HepG2 (cell line): ENCODE results near the gene ADAM15. TPM values are rescaled to one million over a fixed set of nuclear protein-coding genes. Genes with fewer than 3 reads are reported as not detected.
A peak's percentile ranks its signal among the peaks of the same experiment; 100 is the strongest.

Experiments used
- AKAP8 ChIP-seq: sonication (generic); formaldehyde crosslinking; IDR thresholded peaks from 2 replicates; pipeline ENCODE4 v1.5.1; 2020; ENCODE audit warnings: mild to moderate bottlenecking, missing genetic modification reagents
- ASH2L ChIP-seq: fragments of 300-600, 200-600 bp; sonication (generic); IDR thresholded peaks from 2 replicates; pipeline ENCODE4 v1.7.0; 2017; ENCODE audit warnings: low read depth, mild to moderate bottlenecking, moderate library complexity, mixed read lengths, low read length; ENCODE audit not compliant: insufficient read length
- ATF2 ChIP-seq: sonication (generic); formaldehyde crosslinking; IDR thresholded peaks from 2 replicates; pipeline ENCODE4 v1.4.0; 2020; ENCODE audit warnings: missing genetic modification reagents
- ATF5 ChIP-seq: sonication (generic); formaldehyde crosslinking; IDR thresholded peaks from 2 replicates; pipeline ENCODE4 v1.4.0; 2020; ENCODE audit warnings: mild to moderate bottlenecking, low read depth, missing genetic modification reagents
- BHLHE40 ChIP-seq: IDR thresholded peaks from 2 replicates; pipeline ENCODE4 v1.6.1; 2011; ENCODE audit warnings: low read length, improper control_type of control experiment
- CBX2 ChIP-seq, 2 experiments: fragments of 200-600 bp in 1 of 2; sonication (generic); formaldehyde crosslinking in 1 of 2; IDR thresholded peaks; 2 replicates each; pipeline versions ENCODE4 v1.7.0 to v1.8.1; 2018 to 2022; ENCODE audit warnings: low read depth in 2 of 2, low read length in 1 of 2, mild to moderate bottlenecking in 1 of 2, missing genetic modification reagents in 1 of 2
- FLYWCH1 ChIP-seq: sonication (generic); formaldehyde crosslinking; IDR thresholded peaks from 2 replicates; pipeline ENCODE4 v1.8.1; 2023; ENCODE audit warnings: mild to moderate bottlenecking, missing genetic modification reagents
- KDM4B ChIP-seq: sonication (generic); formaldehyde crosslinking; IDR thresholded peaks from 2 replicates; pipeline ENCODE4 v1.4.0; 2020; ENCODE audit warnings: missing genetic modification reagents
- KLF13 ChIP-seq: sonication (generic); formaldehyde crosslinking; IDR thresholded peaks from 2 replicates; pipeline ENCODE4 v1.4.0; 2020; ENCODE audit warnings: mild to moderate bottlenecking, missing genetic modification reagents
- NFKB2 ChIP-seq: sonication (generic); formaldehyde crosslinking; IDR thresholded peaks from 2 replicates; pipeline ENCODE4 v1.4.0; 2020; ENCODE audit warnings: missing genetic modification reagents, borderline replicate concordance
- U2AF1 ChIP-seq: fragments of 200-400 bp; formaldehyde crosslinking; optimal IDR thresholded peaks from 2 replicates; pipeline ENCODE3; 2017; ENCODE audit warnings: mild to moderate bottlenecking, low read depth, low read length
- USF2 ChIP-seq, 2 experiments: sonication (generic) in 1 of 2; formaldehyde crosslinking in 1 of 2; IDR thresholded peaks; 2 replicates each; pipeline versions ENCODE4 v1.5.1 to v1.6.1; 2011 to 2020; ENCODE audit warnings: borderline replicate concordance in 1 of 2, low read depth in 1 of 2, low read length in 1 of 2, mild to moderate bottlenecking in 1 of 2, missing genetic modification reagents in 1 of 2, moderate library complexity in 1 of 2
- ZFAT ChIP-seq: sonication (generic); formaldehyde crosslinking; conservative IDR thresholded peaks from 2 replicates; pipeline ENCODE4 v1.8.1; 2023; ENCODE audit warnings: missing genetic modification reagents, inconsistent platforms
- ZFY ChIP-seq: sonication (generic); formaldehyde crosslinking; IDR thresholded peaks from 2 replicates; pipeline ENCODE4 v1.4.0; 2020; ENCODE audit warnings: missing genetic modification reagents
- ZNF10 ChIP-seq: sonication (generic); formaldehyde crosslinking; IDR thresholded peaks from 2 replicates; pipeline ENCODE4 v1.4.0; 2020; ENCODE audit warnings: mild to moderate bottlenecking, low read depth, missing genetic modification reagents, borderline replicate concordance
- ZNF274 ChIP-seq: sonication (generic); formaldehyde crosslinking; IDR thresholded peaks from 2 replicates; pipeline ENCODE4 v1.5.1; 2020; ENCODE audit warnings: mild to moderate bottlenecking, missing genetic modification reagents
- ZNF317 ChIP-seq: sonication (generic); formaldehyde crosslinking; IDR thresholded peaks from 2 replicates; pipeline ENCODE4 v1.5.0; 2020; ENCODE audit warnings: mild to moderate bottlenecking, missing genetic modification reagents
- ZNF33B ChIP-seq: sonication (generic); formaldehyde crosslinking; IDR thresholded peaks from 2 replicates; pipeline ENCODE4 v1.5.1; 2020; ENCODE audit warnings: mild to moderate bottlenecking, missing genetic modification reagents
- ZNF484 ChIP-seq: sonication (generic); formaldehyde crosslinking; IDR thresholded peaks from 2 replicates; pipeline ENCODE4 v1.5.1; 2020; ENCODE audit warnings: mild to moderate bottlenecking, low read depth, missing genetic modification reagents, borderline replicate concordance
- ZNF576 ChIP-seq: sonication (generic); formaldehyde crosslinking; IDR thresholded peaks from 2 replicates; pipeline ENCODE4 v1.4.0; 2020; ENCODE audit warnings: mild to moderate bottlenecking, missing genetic modification reagents
- ZNF589 ChIP-seq: sonication (generic); formaldehyde crosslinking; conservative IDR thresholded peaks from 2 replicates; pipeline ENCODE4 v1.8.0; 2022; ENCODE audit warnings: mild to moderate bottlenecking, moderate library complexity, missing genetic modification reagents
- ZNF770 ChIP-seq: sonication (generic); formaldehyde crosslinking; IDR thresholded peaks from 2 replicates; pipeline ENCODE4 v1.5.0; 2020; ENCODE audit warnings: mild to moderate bottlenecking, missing genetic modification reagents
- ZSCAN25 ChIP-seq: sonication (generic); formaldehyde crosslinking; IDR thresholded peaks from 2 replicates; pipeline ENCODE4 v1.8.0; 2022; ENCODE audit warnings: mild to moderate bottlenecking, missing genetic modification reagents
- polyA plus RNA-seq, 8 experiments: library from polyadenylated mRNA; depleted of rRNA in 3 of 8; stranded (reverse) in 7 of 8; unstranded in 1 of 8; fragments of >200 nt; fragmentation: Illumina TruSeq in 4 of 8; extraction: Trizol in 4 of 8; gene quantifications; 2 replicates each; pipeline versions ENCODE4 v1.2.1 to v1.2.3, GENCODE V29; 2011 to 2016; ENCODE audit warnings: low read depth in 4 of 8, missing spikeins in 1 of 8, mixed read lengths in 1 of 8; ENCODE audit not compliant: insufficient read depth in 1 of 8
- total RNA-seq, 5 experiments: library from RNA; depleted of rRNA; stranded (reverse); fragments of >200 nt; fragmentation: Illumina TruSeq; extraction: Trizol; gene quantifications; 2 replicates each; pipeline ENCODE4 v1.2.3, GENCODE V29; 2016; ENCODE audit warnings: low read depth in 1 of 5

The ADAM15 gene
- total and polyA plus RNA-seq, 2 of the 13 experiments (the other 11 are each of a cell fraction or from before 2014, with no cell fraction given): 17.9 to 25.6 TPM

GRCh38 chr1:155001675-155002463, 49.2 kb upstream of the ADAM15 start (continued):
- TF ChIP-seq NFKB2 (CRISPR knock-in tag): peak; percentile 64; the same call in 1 of the 2 replicates
- no peak for TF ChIP-seq ZNF33B
- TF ChIP-seq FLYWCH1: no peak
- no peak for TF ChIP-seq ZNF484
- TF ChIP-seq ATF5 (CRISPR knock-in tag): no peak
- no peak for TF ChIP-seq ZFAT (CRISPR knock-in tag)
- peak; percentile 19 for TF ChIP-seq ASH2L
- no peak for TF ChIP-seq ZNF10
- no peak for TF ChIP-seq U2AF1
- TF ChIP-seq ZSCAN25 (CRISPR knock-in tag): no peak
- TF ChIP-seq ZNF317 (CRISPR knock-in tag): no peak
- TF ChIP-seq ZFY (CRISPR knock-in tag): 0 out of 2 replicates have a peak, but pooled peaks have one; percentile 3
- no peak for TF ChIP-seq ZNF274
- no peak for TF ChIP-seq KLF13 (CRISPR knock-in tag)
- no peak for TF ChIP-seq USF2 (IDR thresholded peaks at IDR 0.05; ENCODE audit: low read depth, low read length)
- no peak for TF ChIP-seq USF2 (CRISPR knock-in tag; IDR thresholded peaks at IDR 0.05; ENCODE audit: borderline replicate concordance)
- TF ChIP-seq BHLHE40: peak; percentile 89
- TF ChIP-seq AKAP8 (CRISPR knock-in tag): no peak
- no peak for TF ChIP-seq ZNF770 (CRISPR knock-in tag)
- no peak for TF ChIP-seq CBX2 (IDR thresholded peaks at IDR 0.05; ENCODE audit: low read depth, low read length)
- no peak for TF ChIP-seq CBX2 (CRISPR knock-in tag; IDR thresholded peaks at IDR 0.05; ENCODE audit: low read depth)
- TF ChIP-seq ZNF589 (CRISPR knock-in tag): no peak
- no peak for TF ChIP-seq ATF2 (CRISPR knock-in tag)
- no peak for TF ChIP-seq KDM4B (CRISPR knock-in tag)
- no peak for TF ChIP-seq ZNF576 (CRISPR knock-in tag)
